ENCODE data around the gene OVCA2.
"Not testable (repeated sequence)": the region's sequence is repeated elsewhere in the genome, so short reads cannot be mapped to it uniquely, and the experiment has no call there.

Gene OVCA2

DNA sequence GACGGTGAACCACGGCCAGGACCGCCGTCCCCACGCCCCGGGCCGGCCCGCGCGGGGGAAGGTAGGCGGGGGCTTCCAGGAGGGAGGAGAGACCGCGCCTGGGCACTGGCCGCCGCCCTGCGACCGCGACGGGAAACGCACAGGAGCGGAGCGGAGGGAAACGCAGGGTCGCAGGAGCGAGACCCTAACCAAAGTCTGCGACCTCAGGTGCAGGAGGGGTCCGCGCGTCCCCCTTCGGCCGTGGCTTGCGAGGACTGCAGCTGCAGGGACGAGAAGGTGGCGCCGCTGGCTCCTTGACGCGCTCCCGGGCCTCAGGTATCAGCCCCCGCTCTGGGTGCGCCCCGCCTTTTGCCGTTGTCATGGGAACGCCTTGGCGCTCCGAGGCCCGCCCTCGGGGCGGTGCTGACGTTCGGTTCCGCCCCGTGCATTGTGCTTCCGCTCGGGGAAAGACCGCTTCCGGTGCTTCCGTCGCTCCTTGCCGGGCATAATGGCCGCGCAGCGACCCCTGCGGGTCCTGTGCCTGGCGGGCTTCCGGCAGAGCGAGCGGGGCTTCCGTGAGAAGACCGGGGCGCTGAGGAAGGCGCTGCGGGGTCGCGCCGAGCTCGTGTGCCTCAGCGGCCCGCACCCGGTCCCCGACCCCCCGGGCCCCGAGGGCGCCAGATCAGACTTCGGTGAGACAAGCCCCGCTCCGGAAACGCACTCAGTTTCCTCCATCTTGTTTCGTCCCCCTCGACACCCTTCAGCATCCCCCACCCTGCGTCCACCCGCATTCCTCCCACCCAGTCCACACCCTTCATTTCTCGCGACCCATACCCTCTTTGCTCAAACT, at the start of gene OVCA2:
Gene OVCA2, plus strand, starts transcription at position 462 of the 829 bp plus-strand sequence. Its CDS starts 26 bp downstream, at position 488.
- DNase-seq (ENCODE audit: low read depth), result peak; percentile 69

DNA sequence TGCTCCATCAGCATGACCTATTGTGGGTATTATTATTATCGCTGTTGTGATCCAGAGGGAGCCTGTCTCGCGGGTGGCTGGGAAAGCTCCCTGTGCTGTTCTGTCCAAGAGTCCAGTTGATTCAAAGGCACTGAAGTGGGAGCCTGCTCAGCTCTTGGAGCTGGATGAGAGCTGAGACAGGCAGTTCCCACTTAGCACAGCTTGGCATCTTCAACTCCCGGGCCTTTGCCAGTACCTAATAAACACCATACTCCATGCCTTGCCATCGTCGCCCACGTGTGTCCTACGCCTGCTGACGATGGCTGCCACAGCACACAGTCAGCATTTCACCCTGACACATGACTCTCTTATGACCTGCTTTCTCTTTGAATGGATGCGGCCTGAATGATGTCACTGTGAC, 49.3 kb upstream of the OVCA2 start:
- no peak for DNase-seq (ENCODE audit: low read depth)

DNA sequence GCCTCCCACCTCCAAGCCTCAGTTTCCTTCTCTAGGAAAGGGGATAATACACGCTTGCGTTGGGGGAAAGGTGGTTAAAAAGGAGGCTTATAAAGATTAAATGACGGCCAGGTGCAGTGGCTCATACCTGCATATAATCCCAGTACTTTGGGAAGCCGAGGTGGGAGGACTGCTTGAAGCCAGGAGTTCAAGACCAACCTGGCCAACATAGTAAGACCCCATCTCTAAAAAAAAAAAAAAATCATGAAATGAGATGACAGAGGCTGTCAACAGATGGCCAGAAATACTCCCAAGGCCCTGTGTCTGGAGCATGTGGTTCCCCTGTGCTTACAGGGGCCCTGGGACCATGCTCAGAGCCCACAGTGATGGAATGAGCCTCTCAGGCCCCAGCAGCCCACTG, 47.1 kb upstream of the OVCA2 start:
- DNase-seq (ENCODE audit: low read depth), result no peak

DNA sequence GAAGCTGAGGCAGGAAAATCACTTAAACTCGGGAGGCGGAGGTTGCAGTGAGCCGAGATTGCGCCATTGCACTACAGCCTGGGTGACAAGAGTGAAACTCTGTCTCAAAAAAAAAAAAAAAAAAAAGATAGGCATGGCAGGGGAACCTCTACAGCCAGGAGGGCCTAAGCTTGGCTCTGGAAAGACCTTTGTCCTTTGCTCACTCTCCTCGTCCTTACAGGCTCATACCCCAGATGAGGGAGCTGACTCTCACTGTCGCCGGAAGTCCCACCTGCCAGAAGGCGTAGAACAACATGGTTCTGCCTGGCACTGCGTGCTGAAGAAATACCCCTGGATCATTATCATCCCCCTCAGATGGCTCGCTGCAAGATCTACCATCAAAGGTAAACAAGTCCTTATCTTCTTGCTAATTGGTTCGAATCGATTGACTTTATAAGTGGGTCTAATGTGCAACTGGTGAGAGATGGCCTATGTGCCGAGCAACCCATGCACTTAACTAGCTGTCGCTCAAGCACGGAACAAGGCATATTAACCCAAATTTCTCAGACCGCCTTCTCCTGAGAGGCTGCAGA, 46.4 kb upstream of the OVCA2 start:
- DNase-seq (ENCODE audit: low read depth), result no peak

DNA sequence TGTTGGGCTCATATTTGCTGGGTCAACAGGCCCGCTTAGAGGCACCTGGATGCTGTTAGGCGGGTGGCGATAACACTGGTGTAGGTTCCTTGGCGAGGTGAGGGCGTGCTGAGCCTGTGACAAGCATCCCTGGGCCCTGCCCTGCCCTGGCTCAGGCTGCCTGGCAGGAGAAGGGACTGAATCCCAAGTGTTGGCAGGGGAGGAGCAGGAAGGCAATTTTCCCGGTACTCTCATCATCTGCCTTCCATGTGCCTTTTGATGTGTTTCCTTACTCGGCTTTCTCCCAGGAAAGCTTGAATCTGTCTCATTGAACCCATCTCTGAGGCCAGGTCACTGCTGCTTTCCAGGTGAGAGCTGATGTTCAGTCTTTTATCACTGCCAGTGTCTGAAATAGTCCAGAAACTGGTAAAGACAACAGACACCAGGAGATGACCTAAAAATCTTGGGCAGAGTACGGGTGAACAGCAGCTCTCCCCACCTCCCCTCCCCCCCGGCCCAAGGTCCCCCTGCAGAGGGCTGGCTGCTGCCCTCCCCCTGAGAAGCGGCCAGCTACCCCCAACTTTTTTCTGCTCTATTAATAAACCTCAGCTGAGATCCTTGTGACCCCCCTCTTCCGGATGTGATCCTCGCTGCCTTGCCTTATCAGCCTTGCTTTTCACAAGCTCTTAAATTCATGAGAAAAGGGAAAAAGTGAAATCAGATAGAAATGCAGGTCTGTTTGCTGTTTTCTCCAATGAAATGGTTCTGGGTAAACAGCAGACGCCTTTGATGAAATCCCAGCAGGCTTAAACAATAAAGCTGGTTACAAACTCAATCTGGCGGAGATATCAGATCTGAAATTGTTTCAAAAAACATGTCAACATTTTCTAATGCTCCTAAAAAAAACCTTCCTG, 45.7 kb upstream of the OVCA2 start:
- DNase-seq (ENCODE audit: low read depth), result no peak

DNA sequence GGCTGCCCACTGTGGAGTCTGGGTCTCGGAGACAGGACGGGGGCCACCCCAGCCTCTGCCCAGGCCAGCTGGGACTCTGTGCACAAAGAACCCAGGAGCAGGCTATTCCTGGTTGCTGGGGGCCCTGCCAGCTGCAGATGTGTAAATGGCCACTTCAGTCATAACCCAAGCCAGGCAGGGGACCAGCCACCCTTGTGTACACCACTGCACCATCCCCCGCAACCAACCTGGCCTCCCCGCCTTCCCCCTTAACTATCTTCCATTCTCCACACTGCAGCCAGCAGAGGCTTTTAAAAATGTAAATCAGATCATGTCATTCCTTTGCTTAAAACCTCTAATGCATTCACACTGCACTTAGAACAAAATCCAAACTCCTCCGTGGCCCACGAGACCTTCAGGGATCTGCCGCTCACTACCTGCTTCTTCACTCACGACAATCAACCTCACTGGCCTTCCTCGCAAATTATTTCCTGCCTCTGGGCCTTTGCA, 45.0 kb upstream of the OVCA2 start:
- DNase-seq (ENCODE audit: low read depth), result no peak

DNA sequence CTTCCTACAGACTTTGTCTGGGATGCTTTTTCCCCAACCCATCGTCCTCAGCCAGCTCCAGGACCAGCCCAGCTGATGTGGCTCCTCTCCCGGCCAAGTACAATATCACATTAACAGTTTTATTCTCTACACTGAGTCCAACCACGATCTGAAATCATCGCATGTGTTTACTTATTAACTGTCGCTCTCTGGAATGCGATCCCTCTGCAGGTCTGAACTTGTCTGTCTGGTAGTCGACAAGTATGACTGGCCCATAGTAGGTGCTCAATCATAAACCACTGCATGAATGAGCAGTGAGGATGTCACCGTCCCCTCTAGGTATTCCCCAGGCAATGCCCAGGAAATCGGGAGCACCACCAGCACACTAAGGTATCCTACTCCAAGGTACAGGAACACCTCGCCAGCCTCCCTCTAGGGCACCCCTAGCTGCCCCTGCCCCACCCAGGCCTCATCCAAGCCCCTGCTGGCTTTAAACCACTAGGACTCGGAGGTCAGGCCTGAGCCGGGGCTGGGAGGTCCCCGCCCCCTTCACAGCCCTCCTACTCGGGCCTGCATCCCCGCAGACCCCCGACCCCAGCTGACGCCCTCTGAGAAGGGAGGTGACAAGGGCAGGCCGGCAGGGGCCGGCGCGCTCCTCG, 44.4 kb upstream of the OVCA2 start:
- no peak for DNase-seq (ENCODE audit: low read depth)

DNA sequence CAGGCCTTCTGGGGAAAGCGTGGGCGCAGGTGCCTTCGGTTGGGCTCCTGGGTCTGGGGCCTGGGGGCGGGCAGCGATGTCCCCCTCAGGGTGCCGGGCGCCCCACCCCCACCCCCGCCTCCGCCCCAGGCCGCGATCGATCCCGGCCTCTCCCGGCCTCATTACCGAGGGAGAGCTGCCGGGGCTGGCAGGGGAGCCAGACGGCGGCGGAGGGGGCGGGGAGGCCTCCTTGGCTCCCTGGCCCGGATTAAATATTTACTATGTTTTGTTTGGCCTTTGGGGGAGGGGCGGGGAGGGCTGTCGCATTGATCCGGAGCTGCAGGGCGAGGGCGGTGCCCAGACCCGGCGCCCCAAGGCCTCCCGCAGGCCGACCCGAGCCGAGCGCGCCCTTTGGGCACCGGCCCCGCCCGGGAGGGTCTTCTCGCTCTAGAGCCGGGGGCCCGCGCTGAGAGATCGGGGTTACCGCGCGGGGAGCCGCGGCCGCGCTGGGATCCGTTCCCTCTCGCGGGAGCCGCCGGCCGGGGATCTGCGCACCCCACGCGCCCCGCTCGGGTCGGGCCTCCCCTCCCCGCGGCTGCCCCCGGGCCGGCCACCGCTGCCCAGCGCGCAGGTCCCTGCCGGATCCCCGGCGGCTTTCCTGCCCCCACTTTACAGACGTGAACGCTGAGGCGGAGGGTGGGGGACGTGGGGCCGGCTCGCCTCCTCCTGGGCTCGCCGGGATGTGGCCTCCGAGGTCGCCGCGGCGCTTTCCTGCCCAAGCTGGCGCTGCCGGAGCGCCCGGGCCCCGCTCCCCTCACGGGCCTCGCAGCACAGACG, 43.7 kb upstream of the OVCA2 start:
- DNase-seq (ENCODE audit: low read depth), result no peak

DNA sequence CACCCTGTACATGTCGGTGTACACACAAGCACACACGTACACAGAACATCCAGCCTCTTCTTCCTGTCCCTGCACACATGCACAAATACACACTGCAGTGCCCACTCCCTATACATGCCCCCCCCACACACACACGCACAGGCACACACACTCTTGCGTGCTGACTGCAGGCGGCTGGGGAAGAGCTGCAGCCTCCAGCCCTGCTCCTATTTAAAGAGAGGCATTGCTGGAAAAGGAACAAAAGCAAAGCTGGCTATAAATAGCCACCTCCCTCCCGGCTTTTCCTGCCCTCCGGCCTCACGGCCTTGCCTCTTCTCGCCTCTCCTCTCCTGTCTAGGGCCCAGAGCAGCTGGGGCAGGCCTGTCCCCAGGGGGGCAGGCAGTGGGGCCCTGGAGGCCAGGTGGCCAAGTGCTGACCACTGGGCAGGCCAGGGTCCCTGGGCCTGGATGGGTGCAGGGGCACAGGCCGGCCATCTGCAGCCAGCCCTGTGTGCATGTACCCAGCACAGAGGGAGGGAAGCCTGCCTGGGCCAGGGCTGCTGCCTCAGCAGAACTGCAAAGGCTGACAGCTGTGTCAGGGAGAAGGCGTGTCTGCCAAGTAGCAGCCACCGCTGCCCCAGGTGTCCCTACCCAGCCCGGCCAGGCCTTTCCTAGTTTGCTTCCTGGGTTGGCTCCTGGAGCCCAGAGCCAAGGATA, 42.1 kb upstream of the OVCA2 start:
- DNase-seq (ENCODE audit: low read depth), result no peak

DNA sequence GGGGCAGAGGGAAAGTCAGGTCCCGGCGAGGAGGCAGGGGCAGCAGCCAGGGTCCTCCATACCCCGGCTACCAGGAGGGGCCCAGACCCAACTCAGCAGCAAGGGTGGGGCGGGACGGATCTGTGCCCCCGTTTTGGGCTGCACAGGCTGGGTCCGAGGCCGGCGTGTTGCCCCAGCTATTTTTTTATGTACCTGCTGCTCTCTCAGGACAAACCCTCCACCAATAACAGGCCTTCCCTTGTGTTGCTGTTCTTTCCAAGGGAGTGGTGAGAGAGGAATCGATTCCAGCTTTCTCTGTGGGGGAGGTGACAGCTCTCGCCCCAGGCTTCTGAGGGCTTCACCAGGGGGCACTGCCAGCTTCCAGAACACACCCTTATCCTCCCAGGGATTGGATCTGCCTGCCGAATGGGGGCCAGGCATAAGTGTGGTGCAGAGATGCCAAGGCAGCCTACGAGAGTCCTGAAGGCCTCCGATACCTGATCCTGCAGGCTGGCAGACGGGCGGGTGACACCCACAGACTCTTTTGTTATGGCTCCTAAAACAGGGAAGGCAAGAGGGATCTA, 39.0 kb upstream of the OVCA2 start:
- no peak for DNase-seq (ENCODE audit: low read depth)

DNA sequence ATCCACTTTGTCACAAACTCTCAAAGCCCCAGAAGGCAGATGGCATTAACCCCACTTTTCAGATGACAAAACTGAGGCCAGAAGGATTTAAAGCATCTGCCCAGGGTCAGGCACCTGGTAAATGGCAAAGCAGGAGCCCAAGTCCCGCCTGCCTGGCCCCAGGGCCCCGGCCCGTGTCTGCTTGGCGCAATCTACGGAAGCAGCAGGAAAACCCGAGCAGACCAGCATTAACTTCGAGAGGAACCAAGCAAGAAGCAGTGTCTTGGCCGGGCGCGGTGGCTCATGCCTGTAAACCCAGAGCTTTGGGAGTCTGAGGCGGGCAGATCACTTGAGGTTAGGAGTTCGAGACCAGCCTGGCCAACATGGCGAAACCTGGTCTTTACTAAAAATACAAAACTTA, 38.3 kb upstream of the OVCA2 start:
- DNase-seq (ENCODE audit: low read depth), result no peak

DNA sequence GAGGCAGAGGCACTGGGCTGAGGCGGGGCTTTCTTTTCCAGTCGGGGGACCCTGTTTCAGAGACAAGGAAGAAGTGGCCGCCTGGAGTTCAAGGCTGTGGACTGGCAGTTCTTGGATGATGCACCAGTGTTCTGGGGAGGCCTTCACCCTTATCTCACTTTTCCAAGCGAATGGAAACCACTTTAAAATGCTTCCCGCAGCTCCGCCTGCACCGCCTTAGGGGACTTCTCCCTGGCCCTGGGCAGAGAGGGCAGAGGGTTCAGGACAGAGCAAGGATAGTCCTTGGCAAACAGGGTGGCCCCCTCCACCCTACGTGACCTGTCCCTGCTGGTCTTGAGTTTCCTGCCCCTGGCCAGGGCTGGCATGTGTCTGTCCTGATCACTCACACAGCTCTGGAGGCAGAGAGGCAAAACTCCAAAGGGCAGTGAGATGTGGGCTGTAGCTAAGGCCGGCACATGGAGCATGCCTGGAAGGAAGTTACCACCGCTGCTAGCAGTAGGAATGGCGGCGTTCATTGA, 37.3 kb upstream of the OVCA2 start:
- DNase-seq (ENCODE audit: low read depth), result no peak

DNA sequence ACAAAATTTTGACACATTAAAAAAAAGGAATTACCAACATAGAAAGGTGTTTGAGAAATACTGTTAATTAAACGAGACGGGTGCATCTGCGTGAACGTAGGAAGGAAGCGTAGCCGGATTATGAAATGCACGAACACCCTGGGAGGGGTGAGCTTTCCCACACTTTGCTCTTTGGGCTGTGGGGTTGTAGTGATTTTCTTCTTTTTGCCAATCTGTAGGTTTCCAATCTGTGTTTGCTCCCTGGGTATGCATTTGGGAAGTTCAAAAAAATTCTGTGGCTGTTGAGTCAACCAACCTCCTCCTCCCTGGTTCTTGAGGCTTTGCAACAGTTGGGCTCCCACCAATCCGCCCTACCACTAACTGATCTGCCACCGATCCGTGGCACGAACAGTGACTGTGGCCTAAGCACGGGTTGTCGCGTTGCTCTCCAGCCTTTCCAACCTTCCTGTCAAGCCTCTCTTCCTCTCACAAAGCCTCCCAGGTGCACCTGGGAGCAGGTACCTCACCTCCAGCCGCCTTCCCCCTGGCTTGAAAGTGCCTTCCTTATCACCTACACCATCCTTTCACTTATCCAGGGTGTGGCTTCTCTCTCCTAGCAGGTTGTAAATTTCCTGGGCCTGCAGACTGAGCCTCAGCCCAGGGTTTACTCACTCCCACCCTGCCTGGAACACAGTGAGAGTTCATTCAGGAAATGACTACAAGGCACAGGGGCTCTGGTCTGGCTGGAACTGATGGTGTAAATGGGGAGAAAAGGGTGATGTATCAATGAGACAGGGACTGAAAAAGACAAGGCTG, 33.3 kb upstream of the OVCA2 start:
- DNase-seq (ENCODE audit: low read depth), result no peak

DNA sequence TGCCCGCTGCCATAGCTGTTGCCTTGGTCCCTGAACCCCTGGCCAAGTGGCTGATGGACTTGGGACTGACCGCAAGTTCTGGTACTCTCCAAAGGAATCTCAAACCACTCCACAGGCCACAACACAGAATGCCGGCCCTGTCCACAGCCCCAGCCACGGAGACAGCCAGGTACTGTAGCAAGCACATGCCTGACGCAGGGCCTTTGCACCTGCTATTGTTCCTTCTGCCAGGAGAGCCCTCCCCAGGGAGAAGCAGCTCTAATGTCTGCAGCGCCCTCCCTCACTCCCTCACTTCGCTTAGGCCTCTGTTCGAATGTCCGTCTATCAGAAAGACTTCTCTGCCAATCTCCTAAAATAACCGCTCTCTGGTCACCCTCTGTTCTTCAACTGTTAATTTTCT, 32.1 kb upstream of the OVCA2 start:
- no peak for DNase-seq (ENCODE audit: low read depth)

DNA sequence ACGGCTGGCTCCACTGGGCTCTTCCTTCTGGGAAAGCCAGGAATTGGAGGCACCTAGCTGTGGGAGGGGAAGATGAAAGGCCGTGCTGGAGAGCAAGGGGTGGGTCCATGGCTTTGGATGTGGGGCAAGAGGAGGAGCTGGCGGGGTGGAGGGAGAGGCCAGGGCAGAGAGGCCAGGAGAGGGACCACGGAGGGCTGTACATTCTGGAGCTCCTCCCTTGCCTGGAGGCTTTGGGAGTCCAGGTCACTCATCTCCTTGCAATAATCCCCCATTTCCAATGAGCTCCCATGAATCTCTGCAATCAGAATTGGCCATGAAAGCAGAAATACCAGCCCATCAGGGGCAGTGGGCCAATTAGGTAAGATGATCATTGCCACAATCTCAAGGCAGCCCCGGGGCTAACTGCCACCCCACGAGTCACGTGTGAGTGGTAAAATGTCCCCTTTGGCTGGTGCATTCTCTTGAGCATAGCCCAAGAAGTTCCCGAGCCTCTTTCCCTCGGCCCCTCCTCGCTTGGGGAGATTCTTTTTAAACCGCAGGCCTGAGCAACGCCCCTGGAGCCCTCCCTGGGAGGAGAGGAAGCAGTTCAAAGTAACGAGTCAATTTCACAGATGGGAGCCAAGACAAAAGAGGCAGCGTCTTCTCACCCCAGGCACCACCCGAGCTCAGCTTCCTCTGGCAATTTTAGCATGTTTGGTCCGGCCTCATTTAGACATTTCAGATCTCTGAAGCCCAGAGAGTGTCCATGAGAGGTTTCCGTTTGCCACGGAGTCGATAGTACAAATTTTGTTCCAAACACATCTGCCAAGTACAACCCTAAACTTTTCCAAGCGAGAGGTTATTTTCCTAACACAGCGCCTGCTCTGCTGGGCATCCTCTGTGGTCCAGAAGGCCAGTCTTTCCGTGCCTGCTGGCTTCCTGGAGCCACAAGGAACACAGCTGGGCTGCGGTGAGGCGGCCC, 30.1 kb upstream of the OVCA2 start:
- peak; percentile 77 for DNase-seq (ENCODE audit: low read depth)

DNA sequence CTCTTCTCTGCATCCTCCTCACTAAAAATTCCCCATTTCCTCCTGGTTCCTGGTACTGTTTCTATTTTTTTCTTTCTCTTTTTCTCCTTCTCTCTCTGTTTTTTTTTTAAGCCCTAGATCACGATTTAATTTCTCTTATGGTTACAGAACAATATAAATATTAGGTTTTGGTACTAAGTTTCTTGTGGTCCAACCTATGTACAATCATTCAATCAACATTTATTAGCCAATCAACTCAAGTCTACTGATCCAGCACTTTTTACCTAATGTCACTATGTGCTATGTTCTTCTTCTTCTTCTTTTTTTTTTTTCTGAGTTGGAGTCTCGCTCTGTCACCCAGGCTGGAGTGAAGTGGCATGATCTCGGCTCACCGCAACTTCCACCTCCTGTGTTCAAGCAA, 29.3 kb upstream of the OVCA2 start:
- DNase-seq (ENCODE audit: low read depth), result no peak

DNA sequence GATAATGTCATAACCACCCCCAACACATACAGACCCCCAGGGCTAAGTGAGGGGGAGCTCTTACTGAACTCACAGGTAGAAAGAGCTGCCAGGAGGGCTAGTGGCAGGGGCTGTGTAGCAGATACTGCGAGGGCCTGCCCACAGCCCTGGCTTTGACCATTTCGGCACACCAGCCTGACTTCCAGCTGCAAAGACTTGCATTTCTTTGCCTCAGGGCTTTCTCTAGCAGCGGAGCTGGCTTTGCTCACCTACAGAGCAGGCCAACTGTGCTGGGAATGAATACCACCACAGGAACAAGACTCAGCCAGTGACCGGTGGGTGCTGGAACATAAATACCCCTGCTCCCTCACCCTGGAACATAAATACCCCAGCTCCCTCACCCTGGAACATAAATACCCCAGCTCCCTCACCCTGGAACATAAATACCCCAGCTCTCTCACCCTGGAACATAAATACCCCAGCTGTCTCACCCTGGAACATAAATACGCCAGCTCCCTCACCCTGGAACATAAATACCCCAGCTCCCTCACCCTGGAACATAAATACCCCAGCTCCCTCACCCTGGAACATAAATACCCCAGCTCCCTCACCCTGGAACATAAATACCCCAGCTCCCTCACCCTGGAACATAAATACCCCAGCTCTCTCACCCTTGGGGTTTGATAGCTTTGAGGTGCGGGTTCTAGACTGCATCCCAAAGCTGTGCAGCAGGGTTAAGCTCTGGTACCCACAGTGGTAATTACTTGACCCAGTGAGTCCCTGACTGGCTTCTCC, 28.4 kb upstream of the OVCA2 start:
- DNase-seq (ENCODE audit: low read depth), result not testable (repeated sequence)

All from GM04503 (cell line).